ENCODE results near the gene CUTC.

CUTC gene

DNA sequence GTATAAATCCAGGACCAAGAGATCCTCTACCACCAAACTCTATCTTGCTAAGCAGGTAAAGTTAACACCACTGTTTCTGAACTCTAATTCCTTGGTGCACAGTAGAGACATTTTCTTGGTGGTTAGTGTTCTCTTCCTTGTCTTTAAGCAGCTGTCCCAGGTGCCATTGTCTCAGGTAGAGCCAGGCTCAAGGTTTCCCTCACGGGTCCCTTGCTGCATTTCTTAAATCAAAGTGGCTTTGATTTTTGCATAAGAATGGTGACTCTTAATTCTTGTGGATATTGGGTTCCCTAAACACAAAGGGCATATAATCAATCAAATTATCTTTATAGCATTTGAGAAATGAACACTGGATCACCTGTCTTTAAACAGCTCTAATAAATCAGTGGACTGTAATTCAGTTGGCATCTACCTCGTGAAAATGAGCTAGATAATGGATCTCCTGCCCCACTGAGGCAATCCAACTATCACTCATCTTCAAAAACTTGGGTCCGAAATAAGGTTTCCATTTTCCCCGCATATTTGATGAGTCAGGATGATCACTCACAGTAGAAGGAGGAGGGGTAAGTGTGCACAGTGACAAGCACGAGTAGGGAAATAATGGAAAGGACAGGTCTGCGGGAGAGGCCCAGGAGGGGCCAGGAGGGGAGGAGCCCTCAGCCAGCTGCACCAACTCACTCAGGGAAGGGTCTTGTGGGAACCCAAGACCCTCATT is 52.9 kb downstream of the CUTC start:
- H3K4me3 ChIP-seq (ENCODE audit: low read depth, low read length) = no peak overlapping the region
- TF ChIP-seq, protein P1, sequence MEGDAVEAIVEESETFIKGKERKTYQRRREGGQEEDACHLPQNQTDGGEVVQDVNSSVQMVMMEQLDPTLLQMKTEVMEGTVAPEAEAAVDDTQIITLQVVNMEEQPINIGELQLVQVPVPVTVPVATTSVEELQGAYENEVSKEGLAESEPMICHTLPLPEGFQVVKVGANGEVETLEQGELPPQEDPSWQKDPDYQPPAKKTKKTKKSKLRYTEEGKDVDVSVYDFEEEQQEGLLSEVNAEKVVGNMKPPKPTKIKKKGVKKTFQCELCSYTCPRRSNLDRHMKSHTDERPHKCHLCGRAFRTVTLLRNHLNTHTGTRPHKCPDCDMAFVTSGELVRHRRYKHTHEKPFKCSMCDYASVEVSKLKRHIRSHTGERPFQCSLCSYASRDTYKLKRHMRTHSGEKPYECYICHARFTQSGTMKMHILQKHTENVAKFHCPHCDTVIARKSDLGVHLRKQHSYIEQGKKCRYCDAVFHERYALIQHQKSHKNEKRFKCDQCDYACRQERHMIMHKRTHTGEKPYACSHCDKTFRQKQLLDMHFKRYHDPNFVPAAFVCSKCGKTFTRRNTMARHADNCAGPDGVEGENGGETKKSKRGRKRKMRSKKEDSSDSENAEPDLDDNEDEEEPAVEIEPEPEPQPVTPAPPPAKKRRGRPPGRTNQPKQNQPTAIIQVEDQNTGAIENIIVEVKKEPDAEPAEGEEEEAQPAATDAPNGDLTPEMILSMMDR (IDR thresholded peaks at IDR 0.05; ENCODE audit: low read depth, low read length) = no peak
- H3K27me3 ChIP-seq (ENCODE audit: insufficient read depth, low read depth, severe bottlenecking) = no peaks in the 10 kb centered on the region
- no peaks in the 10 kb centered on the region for H3K9me3 ChIP-seq (ENCODE audit: severe bottlenecking)
- no peak overlapping the region for H3K27ac ChIP-seq
- DNase-seq = no peak
- no peaks in the 10 kb centered on the region for H3K36me3 ChIP-seq

DNA sequence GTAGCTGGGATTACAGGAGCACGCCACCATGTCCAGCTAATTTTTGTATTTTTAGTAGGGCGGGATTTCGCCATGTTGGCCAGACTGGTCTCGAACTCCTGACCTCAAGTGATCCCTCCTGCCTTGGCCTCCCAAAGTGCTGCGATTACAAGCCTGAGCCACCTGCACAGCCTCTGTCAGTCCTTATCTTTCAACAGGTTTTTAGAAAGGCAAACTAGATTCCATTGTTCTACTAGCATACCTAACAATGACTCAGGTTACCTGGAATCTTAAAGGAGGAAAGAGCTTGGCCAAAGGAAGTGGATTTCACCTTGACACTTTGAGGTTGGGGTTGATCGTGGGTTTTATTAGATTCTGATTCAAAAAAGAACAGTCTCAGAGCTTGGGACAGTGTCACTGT is 53.6 kb downstream of the CUTC start:
- TF ChIP-seq, protein P1 (IDR thresholded peaks at IDR 0.05; ENCODE audit: low read depth, low read length) = no peak
- no peak for DNase-seq

DNA sequence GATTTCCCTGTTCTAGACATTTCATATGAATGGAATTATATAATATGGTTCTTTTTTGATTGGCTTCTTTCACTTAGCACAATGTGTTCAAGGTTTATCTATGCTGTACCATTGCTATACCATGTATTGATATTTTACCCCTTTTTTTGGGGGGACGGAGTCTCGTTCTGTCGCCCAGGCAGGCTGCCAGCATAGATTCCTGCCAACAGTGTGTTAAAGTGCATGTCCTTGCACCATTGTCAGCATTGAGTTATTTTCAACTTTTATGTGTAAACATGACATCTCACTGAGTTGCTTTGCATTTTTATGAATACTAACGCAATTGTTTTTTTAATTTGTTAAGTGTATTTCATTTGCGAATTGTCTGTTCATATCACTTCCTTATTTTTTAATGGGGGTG is 55.3 kb downstream of the CUTC start:
- no peak for DNase-seq
- TF ChIP-seq, protein P1 (IDR thresholded peaks at IDR 0.05; ENCODE audit: low read depth, low read length) = no peak
- H3K4me3 ChIP-seq (ENCODE audit: low read depth, low read length) = no peak overlapping the region
- no peak overlapping the region for H3K27ac ChIP-seq
- H3K36me3 ChIP-seq = no peaks in the 10 kb centered on the region
- no peaks in the 10 kb centered on the region for H3K27me3 ChIP-seq (ENCODE audit: insufficient read depth, low read depth, severe bottlenecking)
- H3K9me3 ChIP-seq (ENCODE audit: severe bottlenecking) = no peaks in the 10 kb centered on the region

More for the DNA sequence above, 53.6 kb downstream of the CUTC start:
- H3K9me3 ChIP-seq (ENCODE audit: severe bottlenecking) = no peaks in the 10 kb centered on the region
- H3K36me3 ChIP-seq = no peaks in the 10 kb centered on the region
- no peaks in the 10 kb centered on the region for H3K27me3 ChIP-seq (ENCODE audit: insufficient read depth, low read depth, severe bottlenecking)
- H3K27ac ChIP-seq = no peak overlapping the region
- no peak overlapping the region for H3K4me3 ChIP-seq (ENCODE audit: low read depth, low read length)

DNA sequence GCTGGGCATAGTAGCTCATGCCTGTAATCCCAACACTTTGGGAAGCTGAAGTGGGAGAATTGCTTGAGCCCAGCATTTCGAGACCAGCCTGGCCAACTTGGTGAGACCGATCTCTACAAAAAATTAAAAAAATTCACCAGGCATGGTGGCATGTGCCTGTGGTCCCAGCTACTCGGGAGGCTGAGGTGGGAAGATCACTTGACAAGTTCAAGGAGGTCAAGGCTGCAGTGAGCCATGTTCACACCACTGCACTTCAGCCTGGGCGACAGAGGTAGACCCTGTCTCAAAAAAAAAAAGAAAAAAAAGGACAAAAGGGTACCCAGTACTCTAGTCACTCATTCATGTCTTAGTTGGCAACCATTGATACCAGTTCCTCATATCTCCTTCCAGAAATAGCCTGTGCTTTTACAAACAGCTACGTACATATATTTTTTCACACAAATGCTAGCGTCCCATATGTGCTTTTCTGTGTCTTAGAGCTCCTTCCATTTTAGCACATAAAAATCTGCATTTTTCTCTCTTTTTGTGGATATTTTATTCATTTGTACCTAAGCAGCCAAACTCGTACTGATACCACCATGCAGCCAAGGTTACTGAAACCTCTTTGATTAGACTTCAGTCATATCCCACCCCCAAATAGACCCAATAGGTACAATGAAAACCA is 55.9 kb downstream of the CUTC start:
- DNase-seq = no peak

DNA sequence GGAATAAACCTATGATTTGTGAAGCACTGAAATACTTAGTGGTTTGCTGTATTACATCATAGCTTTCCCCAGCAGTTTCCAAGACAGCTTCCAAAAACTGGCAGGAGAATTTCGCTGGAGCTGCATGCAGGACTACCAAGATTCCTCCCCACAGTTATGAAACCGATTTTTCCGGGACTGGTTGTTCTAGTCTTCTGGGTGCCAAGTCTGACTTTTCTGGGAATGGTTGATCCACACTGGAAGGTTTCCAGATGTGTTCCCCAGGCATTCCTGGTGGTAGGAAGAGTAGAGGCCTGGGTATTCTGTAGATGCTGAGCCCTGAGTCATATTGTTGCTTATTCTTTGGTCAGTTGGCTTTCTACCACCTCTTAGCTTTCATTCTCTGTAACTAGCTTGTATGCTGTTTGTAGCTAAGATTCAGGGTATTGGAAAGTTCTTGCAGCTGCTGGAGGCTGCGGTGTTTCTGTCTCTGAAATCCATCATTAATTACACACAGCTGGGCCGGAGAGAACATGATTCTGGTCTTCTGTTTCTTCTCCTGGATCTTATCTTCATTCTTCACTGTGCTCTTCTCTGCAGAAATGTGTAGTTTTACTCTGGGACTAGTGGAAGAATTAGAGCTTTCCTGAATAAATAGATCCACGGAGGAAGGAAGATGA is 56.7 kb downstream of the CUTC start:
- DNase-seq = no peak
- H3K27ac ChIP-seq = no peak overlapping the region
- TF ChIP-seq, protein P1 (IDR thresholded peaks at IDR 0.05; ENCODE audit: low read depth, low read length) = no peak
- no peaks in the 10 kb centered on the region for H3K9me3 ChIP-seq (ENCODE audit: severe bottlenecking)
- no peaks in the 10 kb centered on the region for H3K36me3 ChIP-seq
- H3K4me3 ChIP-seq (ENCODE audit: low read depth, low read length) = no peak overlapping the region
- no peaks in the 10 kb centered on the region for H3K27me3 ChIP-seq (ENCODE audit: insufficient read depth, low read depth, severe bottlenecking)

More for the DNA sequence above, 55.9 kb downstream of the CUTC start:
- TF ChIP-seq, protein P1 (IDR thresholded peaks at IDR 0.05; ENCODE audit: low read depth, low read length) = no peak
- Histone ChIP-seq H3K9me3 (ENCODE audit: severe bottlenecking) (no peaks in the 10 kb centered on the region), H3K36me3 (no peaks in the 10 kb centered on the region), H3K4me3 (ENCODE audit: low read depth, low read length) (no peak overlapping the region), H3K27me3 (ENCODE audit: insufficient read depth, low read depth, severe bottlenecking) (no peaks in the 10 kb centered on the region), H3K27ac (no peak overlapping the region)

All from WERI-Rb-1 (cell line).